HG03432 (cell line): ENCODE data around the gene OR52E4.

ENCODE experiments used
- ATAC-seq: cut with Tn5 transposase; IDR thresholded peaks from one replicate; pipeline ENCODE4 v1.9.1; 2021; ENCODE audit warnings: mild to moderate bottlenecking, moderate library complexity; ENCODE audit not compliant: unreplicated experiment

The OR52E4 gene

DNA sequence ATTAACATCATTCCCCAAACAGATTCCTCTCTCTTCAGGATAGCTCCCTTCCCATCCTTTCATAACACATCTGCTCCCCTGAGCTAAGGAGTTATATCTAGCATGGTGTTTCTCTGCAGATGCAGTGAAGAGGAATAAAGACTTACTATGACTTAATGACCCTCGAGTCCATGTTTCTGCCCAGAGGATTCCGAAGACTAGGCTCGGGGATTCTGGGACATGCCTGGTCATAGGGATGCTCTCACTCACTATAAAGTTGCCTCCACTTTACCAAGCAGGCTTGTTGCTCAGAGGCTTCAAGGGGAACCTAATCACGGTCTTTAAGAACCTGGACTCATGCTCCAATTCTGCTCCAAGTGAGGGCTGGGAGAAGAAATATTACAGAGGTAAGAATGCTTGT is at the start of gene OR52E4:
Gene OR52E4, plus strand, starts transcription at position 301 of the 400 bp plus-strand sequence. CDS start 3,664 bp downstream, outside the sequence.
- no peak for ATAC-seq

- no peak for ATAC-seq
Observed at GRCh38 chr11:5831196-5831829, 49.1 kb upstream of the OR52E4 start.

- ATAC-seq: no peak
Observed at GRCh38 chr11:5833446-5833845, 47.0 kb upstream of the OR52E4 start.

DNA sequence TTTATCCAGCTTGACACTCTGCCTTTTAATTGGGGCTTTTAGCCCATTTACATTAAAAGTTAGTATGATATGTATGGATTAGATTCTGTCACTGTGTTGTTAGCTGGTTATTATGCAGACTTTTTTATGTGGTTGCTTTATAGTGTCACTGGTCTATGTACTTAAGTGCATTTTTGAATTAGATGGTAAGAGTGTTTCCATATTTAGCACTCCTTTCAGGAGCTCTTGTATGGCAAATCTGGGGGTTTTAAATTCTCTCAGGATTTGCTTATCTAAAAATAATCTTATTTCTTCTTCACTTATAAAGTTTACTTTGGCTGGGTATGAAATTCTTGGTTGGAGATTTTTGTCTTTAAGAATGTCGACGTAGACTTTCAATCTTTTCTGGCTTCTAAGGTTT is 42.7 kb upstream of the OR52E4 start:
- no peak for ATAC-seq

DNA sequence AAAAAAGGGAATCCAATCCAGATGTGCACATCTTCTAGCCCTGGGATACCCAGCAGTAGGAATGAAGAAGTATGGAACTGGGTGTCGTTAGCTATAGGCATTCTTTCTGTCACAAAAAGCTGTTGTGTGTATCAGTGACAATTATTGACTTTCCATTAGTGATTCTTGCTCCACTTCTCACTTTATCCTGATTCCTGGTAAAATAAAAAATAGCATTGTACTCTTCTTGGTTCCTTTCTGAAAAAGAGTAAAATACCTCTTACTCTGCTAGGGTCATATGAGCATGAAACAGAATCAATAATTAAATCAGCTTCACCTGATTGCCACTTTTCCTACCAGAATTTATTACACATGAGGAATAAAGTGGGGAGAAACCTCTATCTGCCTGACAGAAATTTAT is 38.6 kb upstream of the OR52E4 start, which contains the start of gene OR52E6:
Gene OR52E6, minus strand, starts transcription at position 101 of the 400 bp plus-strand sequence. Its CDS starts 0 bp downstream, at position 101.
- ATAC-seq: no peak

GRCh38 chr11:5846701-5847100 is 33.7 kb upstream of the OR52E4 start:
- no peak for ATAC-seq

- ATAC-seq: no peak
Observed at GRCh38 chr11:5847711-5848110, 32.7 kb upstream of the OR52E4 start.

GRCh38 chr11:5851002-5851401 is 29.4 kb upstream of the OR52E4 start:
- ATAC-seq: no peak

DNA sequence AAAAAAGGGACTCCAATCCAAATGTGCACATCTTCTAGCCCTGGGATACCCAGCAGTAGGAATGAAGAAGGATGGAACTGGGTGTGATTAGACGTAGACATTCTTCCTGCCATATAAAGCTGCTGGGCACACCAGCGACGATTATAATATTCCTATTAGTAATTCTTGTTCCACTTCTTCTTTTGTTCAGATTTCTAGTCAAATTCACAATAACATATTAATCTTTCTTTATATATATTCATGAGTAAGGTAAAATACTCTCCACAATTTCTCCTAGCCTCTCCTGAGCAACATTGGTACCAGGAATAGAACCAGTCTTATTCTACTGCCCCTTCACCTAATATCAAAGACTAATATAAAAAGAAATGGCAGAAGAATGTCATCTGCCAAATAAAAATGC is 22.8 kb upstream of the OR52E4 start, which contains the start of gene OR52E8:
Gene OR52E8, minus strand, starts transcription at position 101 of the 400 bp plus-strand sequence. Its CDS starts 0 bp downstream, at position 101.
- ATAC-seq: no peak

GRCh38 chr11:5865826-5866225 is 14.6 kb upstream of the OR52E4 start:
- ATAC-seq: no peak

GRCh38 chr11:5878564-5878963 is 1.9 kb upstream of the OR52E4 start:
- no peak for ATAC-seq

GRCh38 chr11:5881756-5882155 is 1.3 kb downstream of the OR52E4 start:
- ATAC-seq: no peak

DNA sequence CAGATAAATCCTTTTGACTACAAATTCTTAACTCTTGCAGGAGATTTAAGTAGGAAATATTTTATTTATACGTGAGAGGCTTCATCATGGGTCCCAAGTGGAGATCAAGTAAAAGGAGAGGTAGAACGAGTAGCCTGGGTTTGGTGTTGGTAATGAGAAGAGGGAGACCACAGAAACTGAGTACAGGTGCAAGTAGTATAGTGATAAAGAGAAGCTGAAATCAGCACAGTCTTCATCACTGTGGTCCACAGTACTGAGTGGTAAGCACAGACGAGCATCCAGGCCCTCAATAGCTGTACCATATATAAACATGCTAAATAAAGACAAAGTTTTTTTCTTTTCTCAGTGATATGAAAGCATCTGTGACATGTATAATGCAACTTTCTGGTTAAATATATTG is 6.7 kb downstream of the OR52E4 start:
- ATAC-seq: no peak

GRCh38 chr11:5887661-5888060 is 7.2 kb downstream of the OR52E4 start:
- ATAC-seq: no peak

DNA sequence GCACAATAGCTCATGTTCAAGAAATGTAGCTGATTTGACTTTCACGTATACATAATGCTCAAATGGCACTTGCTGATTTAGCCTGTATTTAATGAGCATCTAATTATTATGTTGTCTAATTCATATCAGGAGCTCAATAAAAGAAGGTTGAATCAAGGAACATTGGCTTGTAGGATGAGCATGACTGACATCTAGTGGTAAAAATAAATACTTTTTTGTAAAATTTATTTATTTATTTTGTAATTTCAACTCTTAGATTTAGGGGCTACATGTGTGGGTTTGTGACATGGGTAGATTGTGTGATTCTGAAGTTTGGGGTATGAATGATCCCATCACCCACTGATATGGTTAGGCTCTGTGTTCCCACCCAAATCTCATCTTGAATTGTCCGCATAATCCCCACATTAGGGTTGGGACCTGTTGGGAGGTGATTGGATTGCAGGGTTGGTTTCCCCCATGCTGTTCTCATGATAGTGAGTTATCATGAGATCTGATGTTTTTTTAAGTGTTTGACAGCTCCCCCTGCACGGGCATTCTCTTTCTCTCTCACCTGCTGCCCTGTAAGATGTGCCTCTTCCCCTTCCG is 10.9 kb downstream of the OR52E4 start:
- ATAC-seq: no peak

DNA sequence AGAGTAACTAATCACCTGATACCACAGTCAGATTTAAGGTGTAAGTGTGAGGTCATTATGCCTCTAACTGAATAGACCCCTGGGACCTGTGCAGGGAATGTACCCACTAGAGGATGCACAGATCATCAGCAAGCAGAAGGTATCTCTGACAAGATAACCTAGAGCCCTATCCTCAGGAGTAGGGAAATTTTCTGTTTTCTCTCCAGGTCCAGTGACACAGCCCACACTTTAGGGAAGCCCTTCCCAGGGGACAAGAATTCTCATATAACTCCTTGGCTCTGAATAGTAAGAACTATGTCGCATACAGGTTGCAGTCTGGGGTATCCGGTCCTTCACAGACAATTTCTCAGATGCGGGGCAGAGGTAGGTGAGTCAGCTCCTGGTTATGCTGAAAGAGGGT is 12.5 kb downstream of the OR52E4 start, which contains the start of gene OR52E5:
Gene OR52E5, plus strand, starts transcription at position 301 of the 400 bp plus-strand sequence. CDS start 7,569 bp downstream, outside the sequence.
- ATAC-seq: no peak

- ATAC-seq: no peak
Observed at GRCh38 chr11:5899534-5899933, 19.1 kb downstream of the OR52E4 start.

DNA sequence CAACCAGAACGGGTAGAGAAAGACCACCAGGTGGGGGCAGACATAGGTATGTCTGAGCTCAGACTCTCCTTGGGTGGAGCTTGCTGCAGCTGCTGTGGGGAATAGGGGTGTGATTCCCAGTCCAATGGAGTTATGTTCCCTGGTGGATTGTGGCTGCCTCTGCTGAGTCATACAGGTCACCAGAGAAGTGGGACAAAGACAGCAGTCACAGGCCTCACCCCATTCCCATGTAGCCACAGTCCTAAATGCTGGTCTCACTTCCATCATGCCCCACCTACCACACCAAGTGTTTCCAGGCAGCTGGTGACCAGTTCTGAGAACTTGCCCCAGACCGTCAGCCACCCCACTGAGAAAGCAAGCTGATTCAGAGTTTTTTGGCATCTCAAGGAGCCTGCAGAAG is 30.1 kb downstream of the OR52E4 start:
- no peak for ATAC-seq

DNA sequence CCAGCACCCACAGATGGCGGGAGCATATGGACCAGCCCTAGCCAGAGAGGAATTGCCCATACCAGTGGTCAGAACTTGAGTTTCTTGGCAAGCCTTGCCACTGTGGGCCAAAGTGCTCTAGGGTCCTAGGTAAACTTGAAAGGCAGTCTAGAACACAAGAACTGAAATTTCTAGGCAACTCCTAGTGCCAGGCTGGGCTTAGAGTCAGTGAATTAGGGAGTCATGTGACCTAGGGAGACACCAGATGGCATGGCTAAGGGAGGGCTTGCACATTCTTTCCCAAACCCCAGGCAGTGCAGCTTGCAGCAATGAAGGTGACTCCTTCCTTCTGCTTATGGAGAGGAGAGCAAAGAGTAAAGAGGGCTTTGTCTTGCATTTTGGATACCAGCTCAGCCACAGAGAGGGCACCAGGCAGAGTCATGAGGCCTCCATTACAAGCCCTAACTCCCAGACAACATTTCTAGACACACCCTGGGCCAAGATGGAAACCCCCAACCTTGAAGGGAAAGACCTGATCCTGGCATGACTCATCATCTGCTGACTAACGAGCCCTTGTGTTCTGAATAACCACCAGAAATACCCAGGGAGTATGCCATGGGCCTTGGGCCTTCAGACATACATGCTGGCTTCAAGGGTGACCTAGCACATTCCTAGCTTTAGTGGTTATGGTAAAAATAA is 42.5 kb downstream of the OR52E4 start:
- peak; percentile 92 for ATAC-seq

DNA sequence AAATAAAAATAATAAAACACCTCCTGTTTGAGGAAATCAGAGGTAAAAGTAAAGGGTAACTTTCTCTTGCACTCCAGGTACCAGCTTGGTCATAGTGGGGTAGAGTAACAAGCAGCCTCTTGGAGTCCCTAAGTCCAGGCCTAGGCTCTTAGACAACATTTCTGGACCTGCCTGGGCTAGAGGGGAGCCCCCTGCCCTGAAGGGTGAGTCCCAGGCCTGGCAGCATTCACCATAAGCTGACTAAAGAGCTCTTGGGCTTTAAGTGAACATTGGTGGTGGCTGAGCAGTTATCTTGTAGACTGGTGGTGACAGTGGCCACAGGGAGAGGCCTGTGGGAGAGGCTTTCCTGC is 43.0 kb downstream of the OR52E4 start:
- peak; percentile 66 for ATAC-seq

- ATAC-seq: peak; percentile 18
Observed at GRCh38 chr11:5923794-5924193, 43.4 kb downstream of the OR52E4 start.

GRCh38 chr11:5928271-5928670 is 47.8 kb downstream of the OR52E4 start:
- no peak for ATAC-seq
